Measurements from ENCODE around the gene SH3PXD2A. TPM values are rescaled to one million over a fixed set of nuclear protein-coding genes. Genes with fewer than 3 reads are reported as not detected.

Gene SH3PXD2A
- total and polyA plus RNA-seq, 2 of the 4 experiments (the other 2 are of a cell fraction), result 6.3 to 23.0 TPM

DNA sequence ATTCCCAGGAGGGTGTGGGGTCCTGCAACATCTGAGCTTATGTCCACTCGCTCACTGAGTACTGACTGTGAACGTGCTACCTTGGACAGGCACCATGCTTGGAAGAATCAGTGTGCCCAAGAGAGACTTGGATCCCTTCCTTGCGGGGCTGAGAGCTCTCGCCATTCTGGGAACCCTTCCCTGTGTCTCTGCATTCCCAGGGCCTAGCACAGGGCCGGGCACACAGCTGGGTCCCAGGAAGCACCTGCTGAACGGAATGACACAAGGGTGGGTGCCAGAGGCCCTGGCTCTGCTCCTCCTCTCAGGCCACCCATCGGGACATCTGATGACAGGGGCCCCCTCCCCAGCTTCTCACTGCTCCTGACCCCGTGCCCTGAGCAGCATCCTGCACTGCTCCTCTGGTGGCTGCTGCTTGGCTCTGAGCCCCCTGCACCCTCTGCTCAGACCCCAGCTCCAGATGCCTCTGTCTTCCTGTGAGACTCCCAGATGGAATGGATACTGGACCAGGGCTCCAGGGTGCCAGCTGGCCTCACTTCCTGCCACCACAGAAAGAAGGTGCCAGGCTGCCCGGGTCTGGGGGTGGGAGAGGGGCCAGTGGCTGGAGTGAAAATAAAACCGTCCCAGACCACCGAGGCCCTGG lies 232.3 kb downstream of the SH3PXD2A start:
- POLR2A ChIA-PET (ENCODE audit: unreplicated experiment), result no interaction called here
- Histone ChIP-seq H3K36me3 (ENCODE audit: control insufficient read depth, insufficient read depth, low read length) (peaks cover 84% of the 10 kb centered on the region), H2AK5ac (ENCODE audit: low read depth, low read length) (no peak overlapping the region), H3K9ac (ENCODE audit: low read depth, low read length) (no peak overlapping the region), H3K18ac (ENCODE audit: low read depth, low read length) (no peak overlapping the region), H2AK9ac (replicated peaks; ENCODE audit: low read depth, low read length, poor library complexity) (no peak overlapping the region), H4K91ac (ENCODE audit: insufficient read depth, low read depth, low read length) (no peak overlapping the region), H3K4me2 (ENCODE audit: low read depth, low read length) (no peak overlapping the region), H3K27ac (ENCODE audit: insufficient read depth, low read length) (no peak overlapping the region), H3K4me3 (ENCODE audit: insufficient read depth, low read depth, low read length) (no peak overlapping the region), H2BK15ac (ENCODE audit: low read depth, low read length) (no peak overlapping the region), H2BK120ac (ENCODE audit: low read depth, low read length) (no peak overlapping the region), H3K27me3 (ENCODE audit: control insufficient read depth, insufficient read depth, low read length) (no peaks in the 10 kb centered on the region), H3K56ac (ENCODE audit: extremely low read depth, insufficient read depth, low read length) (no peak overlapping the region), H4K5ac (ENCODE audit: low read depth, low read length) (no peak overlapping the region), H4K20me1 (ENCODE audit: insufficient read depth, low read length) (no peaks in the 10 kb centered on the region), H3K23ac (ENCODE audit: low read depth, low read length) (no peak overlapping the region), H2AFZ (replicated peaks; ENCODE audit: low read length, poor library complexity) (no peak overlapping the region), H4K8ac (ENCODE audit: low read depth in 2 of 2, low read length in 2 of 2) (no peak overlapping the region), H3K4ac (ENCODE audit: low read depth, low read length) (no peak overlapping the region), H2BK20ac (ENCODE audit: low read depth, low read length) (no peak overlapping the region), H3K4me1 (ENCODE audit: control insufficient read depth, insufficient read depth, low read length) (no peaks in the 10 kb centered on the region), H3K9me3 (ENCODE audit: control insufficient read depth, insufficient read depth, low read length) (no peaks in the 10 kb centered on the region), H3K14ac (replicated peaks; ENCODE audit: low read depth, low read length) (no peak overlapping the region), H2BK5ac (ENCODE audit: low read depth, low read length, poor library complexity, severe bottlenecking) (no peak overlapping the region), H3K79me1 (ENCODE audit: low read depth in 1 of 2, low read length in 2 of 2) (peaks cover 19 to 38% of the 10 kb centered on the region in 2 experiments), H3K9me1 (ENCODE audit: insufficient read depth, low read length) (peaks cover 4% of the 10 kb centered on the region; the same call in 1 of the 2 replicates)
- CTCF ChIA-PET, result interaction anchor here (0.6 kb wide), 1 partner anchor 13 kb away, joined by 5 read pairs; no protein-coding TSS in a partner anchor
- intact Hi-C loops (cut with micrococcal nuclease), result no loop called here
- BruUV-seq (replicated peaks), result no TSS peak
- TF ChIP-seq RFX5 (IDR thresholded peaks at IDR 0.05; ENCODE audit: low read depth, low read length) (no peak), USF2 (IDR thresholded peaks at IDR 0.05; ENCODE audit: low read depth, low read length) (no peak), SMC3 (IDR thresholded peaks at IDR 0.05; ENCODE audit: low read depth, low read length) (no peak), POLR2A (IDR thresholded peaks at IDR 0.05; ENCODE audit: low read depth, low read length) (no peak), BHLHE40 (IDR thresholded peaks at IDR 0.05; ENCODE audit: low read depth, low read length) (no peak), CTCF (conservative IDR thresholded peaks at IDR 0.05; ENCODE audit: low read depth, low read length) (no peak), FOS (IDR thresholded peaks at IDR 0.05; ENCODE audit: low read depth, low read length) (no peak), RAD21 (IDR thresholded peaks at IDR 0.05; ENCODE audit: low read length) (no peak), RCOR1 (IDR thresholded peaks at IDR 0.05; ENCODE audit: insufficient replicate concordance, low read length) (no peak), MAFK (IDR thresholded peaks at IDR 0.05; ENCODE audit: low read depth, low read length) (no peak), MAZ (IDR thresholded peaks at IDR 0.05; ENCODE audit: borderline replicate concordance, low read depth, low read length) (no peak), CHD1 (IDR thresholded peaks at IDR 0.05; ENCODE audit: low read depth, low read length) (no peak)
- in situ Hi-C loops (cut with MboI; ENCODE audit: low sequenced_read_pairs), result no loop called here
- 100% methylated on average over 4 of the region's 11 CpGs; no CpG with 5 or more reads in 1 of the 2 experiments for WGBS, 2 experiments (ENCODE audit: extremely low coverage in 2 of 2, insufficient read length in 1 of 2)
- no peak for DNase-seq
- no peak for ATAC-seq (ENCODE audit: low read depth)
- dilution Hi-C loops (cut with HindIII; ENCODE audit: low sequenced_read_pairs, unreplicated experiment), result no loop called here
